ENCODE data around the gene PYCARD. TPM values are rescaled to one million over a fixed set of nuclear protein-coding genes. Genes with fewer than 3 reads are reported as not detected.
A peak's percentile ranks its signal among the peaks of the same experiment; 100 is the strongest.

The PYCARD gene
- total and polyA plus RNA-seq, 3 donors from 2014 or later = 2.6 to 11.1 (median 8.7) TPM

GRCh38 chr16:31182391-31182790 lies 20.2 kb downstream of the PYCARD start:
- 9 to 14% methylated on average over 7 of the region's 7 CpGs for WGBS, 2 donors
- no peak for DNase-seq
- H3K27ac ChIP-seq = no peak overlapping the region
- H3K27me3 ChIP-seq = no peaks in the 10 kb centered on the region
- peaks cover 3% of the 10 kb centered on the region for H3K36me3 ChIP-seq (ENCODE audit: low read depth, missing control alignments)
- peaks cover 29% of the 10 kb centered on the region for H3K4me1 ChIP-seq
- intact Hi-C loops (cut with DNase I; ENCODE audit: low total_unique reads) = loop anchor here (10.0 kb wide), 1 partner anchor 692 kb away; the partner anchor contains the start of gene ZNF267
- TF ChIP-seq CTCF (IDR thresholded peaks at IDR 0.05) (no peak), POLR2A (IDR thresholded peaks at IDR 0.05) (no peak)
- peak overlapping the region in 1 of 2 donors; percentile 94 for H3K4me3 ChIP-seq
- H3K9me3 ChIP-seq = no peaks in the 10 kb centered on the region

- intact Hi-C loops (cut with DNase I; ENCODE audit: low total_unique reads) = loop anchor here (10.0 kb wide), 1 partner anchor 694 kb away; the partner anchor contains the start of gene ZNF267
- WGBS, 2 donors = 4 to 7% methylated on average over 31 of the region's 31 CpGs
- peak; percentile 55 for DNase-seq
- Histone ChIP-seq H3K27me3 (no peaks in the 10 kb centered on the region), H3K4me3 (peak overlapping the region; percentile 78 to 94), H3K36me3 (ENCODE audit: low read depth, missing control alignments) (no peaks in the 10 kb centered on the region), H3K4me1 (peaks cover 29% of the 10 kb centered on the region), H3K9me3 (no peaks in the 10 kb centered on the region), H3K27ac (peak overlapping the region; percentile 96 to 97)
- TF ChIP-seq POLR2A (IDR thresholded peaks at IDR 0.05) (no peak), CTCF (IDR thresholded peaks at IDR 0.05) (no peak)
These were observed 21.3 kb downstream of the PYCARD start for GRCh38 chr16:31181102-31181830.

GRCh38 chr16:31179747-31180459 lies 22.7 kb downstream of the PYCARD start, which contains the start of gene FUS:
Gene FUS (plus strand): TSS chr16:31180139. CDS start chr16:31180215, 76 bp downstream.
- Histone ChIP-seq H3K9me3 (no peaks in the 10 kb centered on the region), H3K36me3 (ENCODE audit: low read depth, missing control alignments) (no peaks in the 10 kb centered on the region), H3K4me1 (peaks cover 29% of the 10 kb centered on the region), H3K4me3 (peak within 1 kb of the TSS; percentile 78 to 94), H3K27ac (peak within 1 kb of the TSS; percentile 96 to 97), H3K27me3 (no peaks in the 10 kb centered on the region)
- intact Hi-C loops (cut with DNase I; ENCODE audit: low total_unique reads) = loop anchor here (10.0 kb wide), 1 partner anchor 695 kb away; the partner anchor contains the start of gene ZNF267
- DNase-seq = peak; percentile 95
- TF ChIP-seq CTCF (IDR thresholded peaks at IDR 0.05) (peak in 2 of 3 experiments; percentile 18 to 20), POLR2A (IDR thresholded peaks at IDR 0.05) (peak; percentile 85)
- WGBS, 2 donors = 1% methylated on average over 36 to 65 of the region's 69 CpGs

- intact Hi-C loops (cut with DNase I; ENCODE audit: low total_unique reads) = no loop called here
- Histone ChIP-seq H3K27ac (peak overlapping the region; percentile 96 to 97), H3K27me3 (no peaks in the 10 kb centered on the region), H3K4me1 (peaks cover 29% of the 10 kb centered on the region), H3K4me3 (peak overlapping the region; percentile 78 to 94), H3K9me3 (no peaks in the 10 kb centered on the region), H3K36me3 (ENCODE audit: low read depth, missing control alignments) (no peaks in the 10 kb centered on the region)
- no peak for TF ChIP-seq POLR2A (IDR thresholded peaks at IDR 0.05)
- TF ChIP-seq CTCF (IDR thresholded peaks at IDR 0.05) = no peak
- no peak for DNase-seq
- WGBS, 2 donors = 1 to 2% methylated on average over 25 to 27 of the region's 27 CpGs
These were observed 23.3 kb downstream of the PYCARD start for GRCh38 chr16:31179219-31179746.

Measured in testis (tissue), 3 donors.